SKM-1 treated with dmso at 0.1 percent for 144 hours (cell line): ENCODE data around the gene OLIG1.
A peak's percentile ranks its signal among the peaks of the same experiment; 100 is the strongest.

ENCODE experiments used
- DNase-seq: peaks from one replicate; lab custom pipeline; 2025; ENCODE audit not compliant: unreplicated experiment; lab: John Stamatoyannopoulos, UW

The OLIG1 gene

DNA sequence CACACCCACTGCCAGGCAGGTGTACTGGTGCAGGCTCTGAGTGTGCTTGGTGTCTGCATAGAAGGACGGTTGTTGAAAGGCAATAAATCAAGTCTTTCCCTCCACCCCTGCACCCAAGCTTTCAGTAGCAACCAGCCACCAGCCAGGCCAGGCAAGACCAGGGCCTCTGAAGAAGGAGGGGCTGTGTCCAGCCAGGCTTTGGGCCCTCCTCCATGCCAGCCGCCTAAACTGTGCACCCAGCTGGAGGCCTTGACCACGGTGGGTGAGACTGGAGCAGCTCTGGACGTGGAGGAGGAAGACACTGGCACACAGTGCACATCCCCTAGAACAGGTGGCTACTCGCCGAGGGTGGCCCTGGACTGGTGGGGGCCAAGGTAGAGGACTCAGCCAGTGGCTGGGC, 39.3 kb upstream of the OLIG1 start:
- no peak for DNase-seq

GRCh38 chr21:33031152-33031911, 38.6 kb upstream of the OLIG1 start:
- no peak for DNase-seq

GRCh38 chr21:33032434-33033047, 37.4 kb upstream of the OLIG1 start:
- DNase-seq: no peak

DNA sequence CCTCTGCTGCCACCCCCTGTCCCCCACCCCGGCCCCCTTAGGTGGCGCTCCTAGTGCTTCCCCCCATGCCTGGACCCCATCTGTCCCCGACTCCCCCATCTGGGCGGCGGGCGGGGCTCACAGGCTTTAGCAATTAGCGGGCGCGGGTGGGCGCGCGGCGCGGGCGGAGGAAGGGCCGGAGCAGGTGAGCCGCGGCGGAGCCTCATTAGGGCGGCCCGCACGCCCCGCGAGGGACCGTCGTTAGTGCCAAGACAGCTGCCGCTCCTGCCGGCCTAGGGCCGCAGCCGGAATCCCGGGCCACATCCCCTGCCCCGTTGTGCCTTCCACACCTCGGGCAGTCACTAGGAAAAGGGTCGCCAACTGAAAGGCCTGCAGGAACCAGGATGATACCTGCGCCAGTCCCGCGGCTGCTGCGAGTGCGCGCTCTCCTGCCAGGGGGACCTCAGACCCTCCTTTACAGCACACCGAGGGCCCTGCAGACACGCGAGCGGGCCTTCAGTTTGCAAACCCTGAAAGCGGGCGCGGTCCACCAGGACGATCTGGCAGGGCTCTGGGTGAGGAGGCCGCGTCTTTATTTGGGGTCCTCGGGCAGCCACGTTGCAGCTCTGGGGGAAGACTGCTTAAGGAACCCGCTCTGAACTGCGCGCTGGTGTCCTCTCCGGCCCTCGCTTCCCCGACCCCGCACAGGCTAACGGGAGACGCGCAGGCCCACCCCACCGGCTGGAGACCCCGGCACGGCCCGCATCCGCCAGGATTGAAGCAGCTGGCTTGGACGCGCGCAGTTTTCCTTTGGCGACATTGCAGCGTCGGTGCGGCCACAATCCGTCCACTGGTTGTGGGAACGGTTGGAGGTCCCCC, 36.6 kb upstream of the OLIG1 start:
- DNase-seq: no peak

DNA sequence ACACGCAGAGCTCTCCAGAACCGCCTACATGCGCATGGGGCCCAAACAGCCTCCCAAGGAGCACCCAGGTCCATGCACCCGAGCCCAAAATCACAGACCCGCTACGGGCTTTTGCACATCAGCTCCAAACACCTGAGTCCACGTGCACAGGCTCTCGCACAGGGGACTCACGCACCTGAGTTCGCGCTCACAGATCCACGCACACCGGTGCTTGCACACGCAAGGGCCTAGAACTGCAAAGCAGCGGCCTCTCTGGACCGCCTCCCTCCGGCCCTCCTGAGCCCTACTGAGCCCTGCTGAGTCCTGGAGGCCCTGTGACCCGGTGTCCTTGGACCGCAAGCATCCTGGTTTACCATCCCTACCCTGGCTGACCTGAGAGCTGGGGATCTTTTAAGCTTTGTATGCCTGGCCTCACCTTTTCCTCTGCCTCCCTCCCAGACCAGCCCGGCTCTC, 36.0 kb upstream of the OLIG1 start:
- DNase-seq: no peak

DNA sequence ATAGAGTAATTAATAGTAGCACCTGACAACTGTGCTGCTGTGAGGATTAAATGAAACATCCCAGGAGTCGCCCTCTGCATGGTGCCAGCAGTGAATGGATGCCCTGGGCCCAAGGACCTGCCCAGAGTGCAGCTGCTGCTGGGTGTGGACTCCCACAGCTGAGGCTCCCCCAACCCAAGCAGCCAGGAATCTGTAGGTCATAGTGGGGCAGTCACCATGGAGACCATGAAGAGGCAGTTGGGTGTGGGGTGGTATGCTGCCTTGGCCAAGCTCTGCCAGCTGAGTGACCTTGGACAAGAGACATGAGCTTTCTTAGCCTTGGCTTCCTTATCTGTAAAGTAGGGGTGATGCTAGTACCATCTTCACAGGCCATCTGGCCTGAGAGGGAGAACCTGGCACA, 34.8 kb upstream of the OLIG1 start:
- no peak for DNase-seq

- peak; percentile 91 for DNase-seq
Observed at GRCh38 chr21:33036430-33037162, 33.3 kb upstream of the OLIG1 start.

GRCh38 chr21:33037501-33037900, 32.4 kb upstream of the OLIG1 start:
- no peak for DNase-seq

- DNase-seq: no peak
Observed at GRCh38 chr21:33039536-33039935, 30.4 kb upstream of the OLIG1 start.

GRCh38 chr21:33040215-33040614, 29.7 kb upstream of the OLIG1 start:
- no peak for DNase-seq

DNA sequence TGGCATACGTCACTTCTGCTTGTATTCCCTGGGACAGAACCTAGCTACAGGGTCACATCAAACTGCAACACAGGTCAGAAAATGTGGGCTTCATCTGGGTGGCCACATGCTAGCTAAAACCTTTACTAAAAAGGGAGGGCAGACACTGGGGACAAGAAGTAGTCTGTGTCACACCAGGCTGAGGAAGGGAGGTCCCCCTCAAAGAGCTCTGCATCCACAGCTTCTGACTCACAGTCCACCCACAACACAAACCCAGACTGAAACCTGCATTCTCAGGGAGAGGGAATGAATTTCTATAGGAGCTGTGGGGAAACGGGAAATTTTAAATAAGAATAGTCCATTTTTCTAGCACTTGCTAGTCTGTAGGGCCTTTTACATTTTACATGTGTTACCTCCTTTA, 28.0 kb upstream of the OLIG1 start:
- no peak for DNase-seq

DNA sequence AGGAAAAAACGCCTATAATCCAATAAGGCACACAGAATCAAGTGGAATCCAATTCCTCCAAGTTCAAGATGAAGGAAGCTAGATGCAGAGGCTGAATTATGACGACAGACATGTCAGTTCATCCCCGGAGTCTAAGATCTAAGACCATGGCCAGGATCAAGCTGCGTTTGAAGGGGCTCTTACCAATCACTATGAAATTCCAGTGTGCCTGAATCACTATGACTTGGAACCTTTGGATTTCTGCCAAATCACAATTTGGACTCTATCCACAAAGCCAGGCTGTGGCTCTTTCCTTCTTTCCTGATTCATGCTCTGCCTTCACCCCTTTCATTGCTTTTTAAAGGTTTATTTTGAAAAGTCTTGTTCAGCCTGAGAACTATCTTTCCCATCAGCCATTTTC, 27.1 kb upstream of the OLIG1 start:
- no peak for DNase-seq

DNA sequence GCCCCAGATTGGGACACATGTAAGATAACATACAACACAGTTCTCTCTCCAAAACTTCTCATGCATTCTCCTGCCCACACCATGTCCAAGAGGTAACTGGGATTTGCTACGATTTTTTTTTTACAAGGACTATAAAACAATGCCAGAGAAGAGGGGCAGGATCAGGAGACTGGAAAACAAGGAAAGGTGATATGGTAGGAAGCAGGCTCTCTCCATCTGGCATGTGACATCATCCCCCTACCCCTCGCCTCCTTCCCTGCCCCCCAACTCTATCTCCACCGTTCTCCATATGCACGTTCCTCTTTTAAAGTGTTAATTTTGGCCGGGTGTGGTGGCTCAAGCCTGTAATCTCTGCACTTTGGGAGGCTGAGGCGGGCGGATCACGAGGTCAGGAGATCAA, 23.5 kb upstream of the OLIG1 start:
- DNase-seq: no peak

- DNase-seq: no peak
Observed at GRCh38 chr21:33047231-33047630, 22.7 kb upstream of the OLIG1 start.

DNA sequence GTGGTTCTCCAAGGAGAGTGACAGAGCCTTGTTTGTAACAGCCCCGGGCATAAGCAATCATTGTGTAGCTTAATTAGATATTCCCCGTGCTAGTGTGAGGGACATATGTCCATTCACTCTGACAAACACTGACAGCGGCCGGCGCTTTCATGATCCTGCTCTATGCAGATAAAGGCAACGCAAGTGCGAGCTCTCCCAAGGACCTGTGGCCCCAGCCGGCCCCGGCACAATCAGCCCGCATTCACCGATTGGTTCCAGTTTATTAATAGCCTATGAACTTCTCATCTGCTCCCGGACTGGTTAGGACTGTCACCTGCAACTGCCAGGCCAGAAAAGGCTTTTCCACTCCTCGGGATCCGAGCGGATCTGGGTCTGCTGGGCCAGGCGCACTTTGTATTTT, 18.0 kb upstream of the OLIG1 start:
- DNase-seq: no peak

GRCh38 chr21:33053951-33054350, 16.0 kb upstream of the OLIG1 start:
- no peak for DNase-seq

DNA sequence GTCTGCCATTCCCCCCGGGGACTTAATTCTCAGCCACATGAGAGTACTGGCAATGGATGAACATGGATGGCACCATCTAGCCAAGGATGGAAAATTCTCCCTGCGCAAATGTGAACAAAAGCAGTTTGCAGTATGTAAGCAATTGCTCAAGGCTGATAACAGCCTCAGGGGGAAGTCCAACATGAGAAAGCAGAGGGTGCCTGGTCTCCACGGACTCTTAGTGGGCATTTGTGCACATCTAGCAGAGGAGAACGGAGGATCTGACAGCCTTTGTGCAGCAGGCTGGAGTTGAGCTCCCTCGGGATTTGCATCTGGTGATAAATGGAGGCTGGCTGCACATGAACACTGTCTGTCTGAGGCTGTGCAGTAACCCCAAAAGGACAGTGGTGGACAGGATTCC, 13.9 kb upstream of the OLIG1 start:
- no peak for DNase-seq

DNA sequence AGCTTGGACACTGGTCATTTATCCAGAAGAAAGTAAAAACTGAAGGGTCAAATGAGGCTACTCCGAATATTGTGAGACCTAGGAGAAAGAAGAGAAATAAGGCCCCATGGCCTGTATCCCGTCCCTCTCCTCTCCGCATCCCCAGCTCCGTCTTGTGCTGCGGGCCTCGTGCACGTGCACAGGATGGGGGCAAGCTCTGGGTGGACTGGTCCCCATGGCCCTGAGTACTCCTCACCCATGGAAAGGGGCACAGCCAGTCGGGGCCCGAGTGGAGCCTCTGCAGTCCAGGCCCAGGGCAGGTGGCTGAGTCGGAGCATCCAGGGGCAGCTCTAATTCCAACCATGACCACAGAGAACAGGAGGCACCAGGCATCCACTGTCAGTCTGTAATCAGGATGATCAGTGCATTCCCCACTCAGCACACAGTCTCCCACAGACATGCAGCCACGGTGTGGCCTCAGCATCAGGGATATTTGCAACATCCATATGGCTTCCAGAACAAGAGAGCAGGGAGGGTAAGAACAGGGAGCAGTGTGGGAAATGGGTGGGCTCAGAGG, 12.5 kb upstream of the OLIG1 start:
- DNase-seq: no peak

DNA sequence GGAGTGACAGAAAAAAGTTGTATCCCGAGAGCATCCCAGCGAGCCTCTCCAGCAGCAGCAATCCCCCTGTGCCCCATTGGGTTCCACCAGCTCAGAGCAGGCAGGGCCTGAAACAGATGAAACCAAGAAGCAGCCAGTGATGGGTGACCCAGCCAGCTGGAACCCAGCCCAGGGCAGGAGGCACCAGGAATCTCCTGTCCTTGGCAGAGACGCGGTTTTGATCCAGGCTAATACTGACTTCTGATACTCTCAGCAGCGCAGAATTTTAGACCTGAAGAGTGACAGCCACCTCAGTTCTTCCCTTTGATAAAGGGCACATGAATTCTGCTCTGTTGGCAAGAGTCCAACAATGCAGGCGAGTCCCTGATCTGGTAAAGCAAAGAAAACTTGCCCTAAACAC, 11.4 kb upstream of the OLIG1 start:
- no peak for DNase-seq

GRCh38 chr21:33058957-33059356, 11.0 kb upstream of the OLIG1 start:
- DNase-seq: no peak

- DNase-seq: peak; percentile 94
Observed at GRCh38 chr21:33059380-33059841, 10.5 kb upstream of the OLIG1 start.
